Measurements from ENCODE around the gene PNPLA7. TPM values are rescaled to one million over a fixed set of nuclear protein-coding genes. Genes with fewer than 3 reads are reported as not detected.
"Not testable (repeated sequence)": the region's sequence is repeated elsewhere in the genome, so short reads cannot be mapped to it uniquely, and the experiment has no call there.

Gene PNPLA7
- total and polyA plus RNA-seq, 3 experiments from 2014 or later, result 0.79 to 2.4 (median 2.0) TPM

DNA sequence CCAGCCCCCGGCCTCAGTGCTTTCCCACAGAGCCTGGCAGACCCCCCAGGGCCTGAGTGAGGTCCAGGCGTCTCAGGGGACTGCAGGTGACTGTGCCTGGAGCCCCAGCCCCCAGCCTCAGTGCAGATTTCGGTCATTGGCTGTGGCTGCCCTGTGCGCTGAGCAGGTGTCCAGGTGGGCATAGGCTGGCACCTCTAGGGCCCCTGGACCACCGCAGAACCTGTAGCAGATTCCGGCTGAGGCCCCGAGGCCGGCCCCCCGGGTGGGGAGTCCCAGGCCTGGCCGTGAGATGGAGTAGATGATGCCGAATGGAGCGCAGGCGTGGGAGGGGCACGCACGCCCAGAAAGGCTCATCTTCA, 139.3 kb downstream of the PNPLA7 start:
- no peak overlapping the region for H3K4me3 ChIP-seq (ENCODE audit: low read length)
- no peak for DNase-seq
- ChIA-PET POLR2A (no interaction called here), CTCF (interaction anchor here (2.5 kb wide), 1 partner anchor 12 kb away, joined by 6 read pairs; the partner anchor contains the start of gene EXD3)
- no peak overlapping the region for H3K4me3 Mint-ChIP-seq
- no peaks in the 10 kb centered on the region for H3K9me3 Mint-ChIP-seq
- H3K4me1 Mint-ChIP-seq, result peaks cover 4 to 19% (median 8%) of the 10 kb centered on the region in 3 donors
- H3K9me3 ChIP-seq (ENCODE audit: low read length), result no peaks in the 10 kb centered on the region
- H3K27ac Mint-ChIP-seq, result no peak overlapping the region
- peaks cover 0 to 2% of the 10 kb centered on the region in 2 donors for H3K27me3 Mint-ChIP-seq
- H3K27me3 ChIP-seq (ENCODE audit: insufficient read depth, low read length, poor library complexity, severe bottlenecking), result no peaks in the 10 kb centered on the region
- peaks cover 0 to 6% (median 2%) of the 10 kb centered on the region in 3 donors for H3K36me3 Mint-ChIP-seq
- peaks cover 15% of the 10 kb centered on the region for H3K4me1 ChIP-seq (ENCODE audit: insufficient read depth, low read length)
- H3K36me3 ChIP-seq (ENCODE audit: insufficient read depth, low read length), result no peaks in the 10 kb centered on the region
- no peak overlapping the region for H3K27ac ChIP-seq (ENCODE audit: low read depth, low read length)

- CTCF ChIA-PET, result interaction anchor here (2.5 kb wide), 1 partner anchor 12 kb away, joined by 6 read pairs; the partner anchor contains the start of gene EXD3
- H3K4me3 Mint-ChIP-seq; DNase-seq; H3K27me3 Mint-ChIP-seq; H3K27me3 ChIP-seq (ENCODE audit: insufficient read depth, low read length, poor library complexity, severe bottlenecking); POLR2A ChIA-PET; H3K36me3 ChIP-seq (ENCODE audit: insufficient read depth, low read length); H3K9me3 ChIP-seq (ENCODE audit: low read length); H3K9me3 Mint-ChIP-seq; H3K36me3 Mint-ChIP-seq; H3K4me3 ChIP-seq (ENCODE audit: low read length); H3K27ac ChIP-seq (ENCODE audit: low read depth, low read length): not testable (repeated sequence)
- Mint-ChIP-seq H3K4me1 (peaks cover 4 to 19% (median 8%) of the 10 kb centered on the region in 3 donors), H3K27ac (peak overlapping the region in 1 of 8 donors; percentile 37)
- peaks cover 15% of the 10 kb centered on the region for H3K4me1 ChIP-seq (ENCODE audit: insufficient read depth, low read length)
Observed at GRCh38 chr9:137410236-137410890, 139.8 kb downstream of the PNPLA7 start.

Other genes with a start within 250 kb of the PNPLA7 start
- gene NRARP, start 248.1 kb downstream of the PNPLA7 start, total RNA-seq, result 1 to 10 TPM; 1.9 to 2.3 TPM
- not detected for gene NRARP, start 248.1 kb downstream of the PNPLA7 start, polyA plus RNA-seq
- 1 to 10 TPM; 4.8 to 6.6 TPM for gene EXD3, start 127.2 kb downstream of the PNPLA7 start, total RNA-seq
- 6.7 TPM for gene EXD3, start 127.2 kb downstream of the PNPLA7 start, polyA plus RNA-seq
- under 1 TPM; 0.66 to 0.74 TPM for gene NOXA1, start 127.0 kb downstream of the PNPLA7 start, total RNA-seq
- 1.3 TPM for gene NOXA1, start 127.0 kb downstream of the PNPLA7 start, polyA plus RNA-seq
- not detected for gene ENTPD8, start 109.0 kb downstream of the PNPLA7 start, total RNA-seq
- not detected for gene ENTPD8, start 109.0 kb downstream of the PNPLA7 start, polyA plus RNA-seq
- gene NSMF, start 91.1 kb downstream of the PNPLA7 start, total RNA-seq, result 10 to 100 TPM; 40.9 to 42.8 TPM
- gene NSMF, start 91.1 kb downstream of the PNPLA7 start, polyA plus RNA-seq, result 15.4 TPM
- 10 to 100 TPM; 65.9 to 68.2 TPM for gene MRPL41, start 1.5 kb upstream of the PNPLA7 start, total RNA-seq
- gene MRPL41, start 1.5 kb upstream of the PNPLA7 start, polyA plus RNA-seq, result 44.9 TPM
- gene DPH7, start 28.5 kb upstream of the PNPLA7 start, total RNA-seq, result 10 to 100 TPM; 37.3 to 38.2 TPM
- 31.3 TPM for gene DPH7, start 28.5 kb upstream of the PNPLA7 start, polyA plus RNA-seq
- 10 to 100 TPM; 71.2 to 72.5 TPM for gene ZMYND19, start 40.1 kb upstream of the PNPLA7 start, total RNA-seq
- gene ZMYND19, start 40.1 kb upstream of the PNPLA7 start, polyA plus RNA-seq, result 11.2 TPM
- gene ARRDC1, start 55.3 kb upstream of the PNPLA7 start, total RNA-seq, result 10 to 100 TPM; 30.8 to 35.2 TPM
- gene ARRDC1, start 55.3 kb upstream of the PNPLA7 start, polyA plus RNA-seq, result 54.4 TPM
- 10 to 100 TPM; 68.9 to 74.6 TPM for gene EHMT1, start 68.6 kb upstream of the PNPLA7 start, total RNA-seq
- gene EHMT1, start 68.6 kb upstream of the PNPLA7 start, polyA plus RNA-seq, result 37.0 TPM